ENCODE results near the gene TRAPPC12. TPM values are rescaled to one million over a fixed set of nuclear protein-coding genes. Genes with fewer than 3 reads are reported as not detected.

The TRAPPC12 gene
- total RNA-seq (ENCODE audit: unreplicated experiment), result 130 TPM
- long read RNA-seq, transcript TRAPPC12-201 (12 exons, 2,508 nt), result major isoform, 8 of 17 reads
- long read RNA-seq, partial matches to known transcripts, result 7 of 17 reads
- long read RNA-seq, other reads (novel, unspliced or antisense), result 2 of 17 reads

GRCh38 chr2:3379647-3380534, at the start of gene TRAPPC12:
Gene TRAPPC12, plus strand, starts transcription at chr2:3379694. Its CDS starts 7,930 bp downstream, at chr2:3387624.
- TF ChIP-seq CTCF (IDR thresholded peaks at IDR 0.05; ENCODE audit: partially characterized antibody, unreplicated experiment), result no peak
- Mint-ChIP-seq H3K27me3 (ENCODE audit: unreplicated experiment) (peaks cover 2% of the 10 kb centered on the region), H3K4me1 (ENCODE audit: low read depth, unreplicated experiment) (peaks cover 17% of the 10 kb centered on the region), H3K9me3 (ENCODE audit: unreplicated experiment) (peaks cover 7% of the 10 kb centered on the region), H3K36me3 (ENCODE audit: unreplicated experiment) (no peaks in the 10 kb centered on the region), H3K4me3 (ENCODE audit: unreplicated experiment) (peak within 1 kb of the TSS; percentile 99), H3K27ac (ENCODE audit: unreplicated experiment) (peak within 1 kb of the TSS; percentile 92)
- DNase-seq, result peak; percentile 95

GRCh38 chr2:3332133-3332532, 47.4 kb upstream of the TRAPPC12 start:
- no peak overlapping the region for H3K4me3 Mint-ChIP-seq (ENCODE audit: unreplicated experiment)

GRCh38 chr2:3334392-3335345, 44.8 kb upstream of the TRAPPC12 start:
- no peak overlapping the region for H3K4me3 Mint-ChIP-seq (ENCODE audit: unreplicated experiment)
- no peak for DNase-seq
- no peak overlapping the region for H3K27ac Mint-ChIP-seq (ENCODE audit: unreplicated experiment)
- peaks cover 2% of the 10 kb centered on the region for H3K4me1 Mint-ChIP-seq (ENCODE audit: low read depth, unreplicated experiment)
- TF ChIP-seq CTCF (IDR thresholded peaks at IDR 0.05; ENCODE audit: partially characterized antibody, unreplicated experiment), result no peak
- no peaks in the 10 kb centered on the region for H3K27me3 Mint-ChIP-seq (ENCODE audit: unreplicated experiment)
- peaks cover 17% of the 10 kb centered on the region for H3K36me3 Mint-ChIP-seq (ENCODE audit: unreplicated experiment)
- H3K9me3 Mint-ChIP-seq (ENCODE audit: unreplicated experiment), result peaks cover 3% of the 10 kb centered on the region

More at GRCh38 chr2:3332133-3332532, 47.4 kb upstream of the TRAPPC12 start:
- TF ChIP-seq CTCF (IDR thresholded peaks at IDR 0.05; ENCODE audit: partially characterized antibody, unreplicated experiment), result no peak
- Mint-ChIP-seq H3K9me3 (ENCODE audit: unreplicated experiment) (peaks cover 8% of the 10 kb centered on the region), H3K27me3 (ENCODE audit: unreplicated experiment) (peaks cover 2% of the 10 kb centered on the region), H3K27ac (ENCODE audit: unreplicated experiment) (no peak overlapping the region), H3K36me3 (ENCODE audit: unreplicated experiment) (peaks cover 17% of the 10 kb centered on the region), H3K4me1 (ENCODE audit: low read depth, unreplicated experiment) (no peaks in the 10 kb centered on the region)
- DNase-seq, result no peak

- Mint-ChIP-seq H3K4me1 (ENCODE audit: low read depth, unreplicated experiment) (peaks cover 2% of the 10 kb centered on the region), H3K27me3 (ENCODE audit: unreplicated experiment) (peaks cover 1% of the 10 kb centered on the region), H3K27ac (ENCODE audit: unreplicated experiment) (no peak overlapping the region), H3K4me3 (ENCODE audit: unreplicated experiment) (no peak overlapping the region), H3K9me3 (ENCODE audit: unreplicated experiment) (no peaks in the 10 kb centered on the region), H3K36me3 (ENCODE audit: unreplicated experiment) (peaks cover 4% of the 10 kb centered on the region)
- DNase-seq, result no peak
- TF ChIP-seq CTCF (IDR thresholded peaks at IDR 0.05; ENCODE audit: partially characterized antibody, unreplicated experiment), result no peak
Measured at GRCh38 chr2:3336844-3337243, 42.6 kb upstream of the TRAPPC12 start.

Data from glutamatergic neuron (in vitro differentiated cells).